Suppressor macrophage (primary cell): Measurements from ENCODE around the gene GSTA2.
"Not testable (repeated sequence)": the region's sequence is repeated elsewhere in the genome, so short reads cannot be mapped to it uniquely, and the experiment has no call there.

ENCODE experiments used
- DNase-seq, 4 experiments: peaks; one replicate each; pipeline ENCODE4 v3.0.0-alpha.2; 2020 to 2022
- total RNA-seq, 17 experiments: gene quantifications; one replicate each; lab custom pipeline; 2026; ENCODE audit warnings: mixed read lengths in 6 of 17, inconsistent platforms in 3 of 17; lab: John Stamatoyannopoulos, UW

GSTA2 gene
- 0 to 1.3 (median 0) reads per million in 17 experiments for total RNA-seq

- peak in 2 of 4 experiments; percentile 4 to 19 for DNase-seq
Measured at GRCh38 chr6:52763322-52763916, at the start of gene GSTA2. Gene GSTA2, minus strand, starts transcription at chr6:52763475. Its CDS starts 5,528 bp downstream, at chr6:52757947.

DNA sequence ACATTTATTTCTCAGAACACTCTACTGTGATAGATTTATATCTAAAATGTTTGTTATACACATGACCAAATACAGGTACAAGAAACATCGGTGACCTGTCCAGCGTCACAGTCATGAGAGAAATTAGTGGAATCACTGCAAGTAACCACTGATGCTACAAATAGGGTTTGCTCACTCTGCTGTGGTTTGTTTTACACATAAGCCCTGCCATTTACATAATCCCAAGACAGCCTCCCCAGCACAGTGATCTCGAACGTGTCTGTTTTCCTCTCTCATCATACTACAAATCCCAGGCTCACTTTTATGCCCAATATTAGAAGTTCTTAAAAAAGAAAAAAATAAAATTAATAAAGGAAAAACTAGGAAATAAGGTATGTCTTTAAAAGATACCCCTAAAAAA is 46.5 kb upstream of the GSTA2 start:
- DNase-seq: not testable (repeated sequence)

GRCh38 chr6:52808660-52809059 is 45.4 kb upstream of the GSTA2 start:
- DNase-seq: no peak

DNA sequence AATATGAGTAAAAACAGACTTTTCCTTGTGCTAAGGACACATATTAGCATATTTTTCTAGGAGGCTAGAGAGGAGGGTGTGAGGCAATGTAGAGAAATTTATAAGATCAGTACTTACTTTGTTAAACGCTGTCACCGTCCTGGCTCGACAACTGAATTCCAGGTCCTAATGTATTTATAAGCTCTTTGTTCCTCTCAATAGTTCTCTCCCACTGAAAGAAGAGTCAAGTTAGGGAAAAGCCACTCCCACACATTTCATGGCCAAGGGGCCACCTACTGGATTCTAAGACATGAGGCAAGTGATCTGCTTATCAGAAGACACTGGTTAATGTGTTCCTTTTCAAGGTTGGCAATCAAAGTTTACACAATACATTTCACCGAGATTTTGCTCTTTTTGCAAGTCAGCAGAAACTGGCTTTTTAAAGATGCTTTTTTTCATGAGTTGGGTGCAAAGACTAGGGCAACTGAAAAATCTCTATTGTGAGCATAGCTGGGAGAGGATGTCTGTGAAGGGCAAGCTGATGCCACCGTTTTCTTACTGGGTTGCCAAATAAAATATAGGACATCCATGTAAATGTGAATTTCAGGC is 40.5 kb upstream of the GSTA2 start, which contains the start of gene GSTA1:
Gene GSTA1 (minus strand): TSS at position 149 of the 588 bp plus-strand sequence. CDS start 4,549 bp downstream, outside the sequence.
- DNase-seq: not testable (repeated sequence)

DNA sequence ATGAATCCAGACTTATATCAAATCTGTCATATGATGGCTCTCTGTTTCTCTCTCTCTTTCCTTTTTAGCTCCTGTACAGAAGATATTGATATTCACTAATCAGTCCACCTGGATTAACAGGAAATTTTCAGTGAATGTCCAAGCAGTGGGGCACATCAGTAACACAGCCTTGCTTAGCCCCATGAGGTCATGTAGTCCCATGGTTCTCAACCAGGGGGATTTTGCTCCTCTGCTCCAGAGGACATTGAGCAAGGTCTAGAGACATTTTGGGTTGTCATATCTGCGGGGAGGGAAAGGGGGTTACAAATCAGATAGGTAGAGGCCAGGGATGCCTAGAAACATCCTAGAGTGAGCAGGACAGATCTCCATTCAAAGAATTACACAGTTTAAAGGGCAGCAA is 39.5 kb upstream of the GSTA2 start:
- DNase-seq: no peak

GRCh38 chr6:52801188-52801841 is 38.0 kb upstream of the GSTA2 start:
- DNase-seq: no peak

GRCh38 chr6:52799272-52799671 is 36.0 kb upstream of the GSTA2 start:
- not testable (repeated sequence) for DNase-seq

DNA sequence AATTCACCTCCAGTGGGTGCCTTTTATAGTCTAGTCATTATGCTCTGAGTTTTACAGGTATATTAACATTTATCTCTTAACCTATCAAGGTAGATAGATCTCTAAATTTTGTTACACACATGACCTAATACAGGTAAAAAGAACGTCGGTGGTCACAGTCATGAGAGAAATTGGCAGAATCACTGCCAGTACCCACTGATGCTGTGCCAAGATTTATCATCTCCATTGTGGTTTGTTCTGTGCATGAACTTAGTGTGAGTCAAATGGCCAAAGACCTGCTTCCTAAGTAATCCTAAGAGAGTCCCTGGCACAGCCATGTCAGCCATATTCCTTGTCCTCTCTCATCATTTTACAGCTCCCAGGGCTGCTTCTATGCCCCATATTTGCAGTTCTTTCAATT is 31.1 kb upstream of the GSTA2 start:
- DNase-seq: not testable (repeated sequence)

DNA sequence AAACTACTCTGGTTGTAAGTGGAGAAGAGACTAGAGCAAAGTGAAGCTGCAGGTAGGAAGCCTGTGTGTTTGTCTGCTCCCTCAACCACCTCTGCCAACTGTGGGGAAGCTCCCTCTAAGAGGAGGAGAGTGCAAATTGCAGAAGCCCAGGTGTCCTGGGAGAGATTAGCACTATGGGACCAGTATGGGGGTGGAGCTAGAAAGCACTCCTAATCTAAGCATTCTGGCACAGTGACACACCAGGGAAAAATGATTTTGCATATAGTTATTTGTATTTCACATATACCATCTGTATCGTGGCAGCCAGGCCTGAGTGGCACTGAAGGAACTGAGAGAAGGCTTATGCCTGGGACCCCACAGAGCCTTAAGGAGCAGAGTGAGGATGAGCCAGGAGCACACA is 27.6 kb upstream of the GSTA2 start:
- DNase-seq: no peak

DNA sequence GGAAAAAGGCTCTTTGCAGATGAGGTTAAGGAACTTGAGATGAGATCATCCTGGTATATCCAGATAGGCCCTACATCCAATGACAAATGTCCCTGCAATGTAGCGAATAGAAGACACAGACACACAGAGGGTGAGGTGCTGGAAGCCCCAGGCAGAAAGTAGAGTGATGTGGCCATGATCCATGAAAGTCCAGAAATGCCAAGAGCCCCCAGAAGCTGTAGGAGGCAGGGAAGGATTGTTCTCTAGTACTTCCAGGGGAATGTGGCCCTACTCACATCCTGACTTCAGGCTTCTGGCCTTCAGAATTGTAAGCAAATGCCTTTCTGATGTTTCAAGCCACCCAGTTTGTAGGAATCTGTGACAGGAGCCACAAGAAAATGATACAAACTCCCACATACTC is 26.4 kb upstream of the GSTA2 start:
- not testable (repeated sequence) for DNase-seq

GRCh38 chr6:52788478-52788877 is 25.2 kb upstream of the GSTA2 start:
- DNase-seq: no peak

GRCh38 chr6:52787917-52788316 is 24.6 kb upstream of the GSTA2 start:
- DNase-seq: no peak

- DNase-seq: no peak
Measured at GRCh38 chr6:52786249-52786956, 23.1 kb upstream of the GSTA2 start.

DNA sequence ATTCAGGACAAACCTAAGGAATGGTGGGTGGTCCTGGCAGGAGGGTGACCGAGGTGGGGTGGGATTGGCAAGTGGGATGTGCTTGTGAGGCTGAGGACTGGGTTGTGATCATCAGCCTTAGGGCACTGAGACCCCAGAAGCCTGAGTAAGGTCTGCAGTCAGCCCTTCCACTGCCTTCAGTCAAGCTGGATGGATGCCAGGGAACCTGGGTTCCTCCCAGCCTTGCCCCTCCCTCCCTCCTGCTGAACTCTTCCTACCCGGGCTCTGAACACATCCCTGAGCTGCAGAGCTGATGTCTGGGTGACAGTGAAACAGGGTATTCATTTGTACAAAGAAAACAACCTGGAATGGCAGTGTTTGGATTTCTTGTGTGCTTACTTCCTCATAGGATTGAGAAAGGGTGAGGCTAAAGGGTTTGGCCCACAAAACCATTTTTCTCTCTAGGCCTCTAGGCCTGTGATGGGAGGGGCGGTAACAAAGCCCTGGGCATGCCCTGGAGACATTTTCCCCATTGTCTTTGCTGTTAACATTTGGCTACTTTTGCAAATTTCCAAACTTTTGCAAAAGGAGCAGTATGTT is 19.5 kb upstream of the GSTA2 start:
- DNase-seq: not testable (repeated sequence)

- DNase-seq: not testable (repeated sequence)
Measured at GRCh38 chr6:52782209-52782608, 18.9 kb upstream of the GSTA2 start.

DNA sequence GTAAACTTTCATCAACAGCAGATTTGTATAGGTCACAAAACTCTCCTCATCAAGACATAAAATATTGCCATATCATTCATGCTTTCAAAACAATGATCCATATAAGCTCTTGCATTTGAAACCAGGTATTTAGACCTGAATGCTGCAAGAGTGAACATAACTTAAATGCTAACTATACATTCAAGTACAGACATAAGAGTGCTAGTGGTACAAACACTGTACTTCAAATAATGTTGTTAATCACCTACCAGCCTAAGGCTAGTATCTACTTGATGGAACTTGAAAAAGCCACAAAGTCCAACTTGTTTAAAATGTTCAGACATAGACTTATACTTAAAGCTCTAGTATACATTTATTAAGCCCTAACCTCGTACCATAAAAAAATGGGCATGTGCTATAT is 16.0 kb upstream of the GSTA2 start:
- no peak for DNase-seq

DNA sequence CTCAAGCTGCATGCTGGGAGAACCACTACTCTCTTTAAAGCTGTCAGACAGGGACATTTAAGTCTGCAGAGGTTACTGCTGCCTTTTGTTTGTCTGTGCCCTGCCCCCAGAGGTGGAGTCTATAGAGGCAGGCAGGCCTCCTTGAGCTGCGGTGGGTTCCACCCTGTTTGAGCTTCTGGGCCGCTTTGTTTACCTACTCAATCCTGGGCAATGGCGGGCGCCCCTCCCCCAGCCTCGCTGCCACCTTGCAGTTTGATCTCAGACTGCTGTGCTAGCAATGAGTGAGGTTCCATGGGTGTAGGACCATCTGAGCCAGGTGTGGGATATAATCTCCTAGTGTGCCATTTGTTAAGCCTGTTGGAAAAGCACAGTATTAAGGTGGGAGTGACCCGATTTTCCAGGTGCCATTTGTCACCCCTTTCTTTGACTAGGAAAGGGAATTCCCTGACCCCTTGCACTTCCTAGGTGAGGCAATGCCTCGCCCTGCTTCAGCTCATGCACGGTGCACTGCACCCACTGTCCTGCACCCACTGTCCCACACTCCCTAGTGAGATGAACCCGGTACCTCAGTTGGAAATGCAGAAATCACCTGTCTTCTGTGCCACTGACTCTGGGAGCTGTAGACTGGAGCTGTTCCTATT is 13.6 kb upstream of the GSTA2 start:
- not testable (repeated sequence) for DNase-seq

- DNase-seq: not testable (repeated sequence)
Measured at GRCh38 chr6:52769399-52769798, 6.1 kb upstream of the GSTA2 start.

DNA sequence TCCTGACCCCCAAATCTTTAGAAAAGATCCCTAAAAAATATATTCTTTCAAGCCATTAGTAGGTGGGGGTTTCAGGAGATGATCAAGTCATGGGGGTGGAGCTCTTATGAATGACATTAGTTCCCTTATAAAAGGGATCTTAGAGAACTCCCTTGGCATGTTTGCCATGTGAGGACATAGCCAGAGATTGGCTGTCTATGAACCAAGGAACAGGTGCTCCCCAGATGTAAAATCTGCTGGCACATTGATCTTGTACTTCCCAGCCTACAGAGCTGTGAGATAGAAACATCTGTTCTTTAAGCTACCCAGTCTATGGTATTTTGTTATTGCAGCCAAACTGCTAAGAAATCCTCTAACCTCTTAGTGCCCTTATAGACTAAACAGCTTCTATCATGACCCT is 4.4 kb upstream of the GSTA2 start:
- not testable (repeated sequence) for DNase-seq

- DNase-seq: not testable (repeated sequence)
Measured at GRCh38 chr6:52761673-52762491, 1.4 kb downstream of the GSTA2 start.

- DNase-seq: peak in 3 of 4 experiments; percentile 4 to 36 (median 6)
Measured at GRCh38 chr6:52760105-52760765, 3.0 kb downstream of the GSTA2 start.
